ENCODE results near the gene SLC7A11.
A peak's percentile ranks its signal among the peaks of the same experiment; 100 is the strongest.

The SLC7A11 gene

GRCh38 chr4:138242076-138242833, at the start of gene SLC7A11:
Gene SLC7A11, minus strand, starts transcription at chr4:138242349. Its CDS starts 280 bp downstream, at chr4:138242069.
- peak; percentile 95 for DNase-seq

GRCh38 chr4:138291431-138291830, 49.3 kb upstream of the SLC7A11 start:
- DNase-seq = no peak

- DNase-seq = no peak
Measured at GRCh38 chr4:138290805-138291204, 48.7 kb upstream of the SLC7A11 start.

GRCh38 chr4:138279286-138279685, 37.1 kb upstream of the SLC7A11 start:
- no peak for DNase-seq

GRCh38 chr4:138277133-138277532, 35.0 kb upstream of the SLC7A11 start:
- DNase-seq = no peak

GRCh38 chr4:138275963-138276621, 33.9 kb upstream of the SLC7A11 start:
- DNase-seq = no peak

- no peak for DNase-seq
Measured at GRCh38 chr4:138275216-138275615, 33.1 kb upstream of the SLC7A11 start.

- DNase-seq = no peak
Measured at GRCh38 chr4:138269175-138269574, 27.0 kb upstream of the SLC7A11 start.

- DNase-seq = no peak
Measured at GRCh38 chr4:138267835-138268234, 25.7 kb upstream of the SLC7A11 start.

GRCh38 chr4:138266948-138267347, 24.8 kb upstream of the SLC7A11 start:
- no peak for DNase-seq

- peak; percentile 24 for DNase-seq
Measured at GRCh38 chr4:138263247-138263816, 21.2 kb upstream of the SLC7A11 start.

GRCh38 chr4:138262469-138262868, 20.3 kb upstream of the SLC7A11 start:
- no peak for DNase-seq

- no peak for DNase-seq
Measured at GRCh38 chr4:138262030-138262429, 19.9 kb upstream of the SLC7A11 start.

- DNase-seq = no peak
Measured at GRCh38 chr4:138259824-138260223, 17.7 kb upstream of the SLC7A11 start.

GRCh38 chr4:138259271-138259670, 17.1 kb upstream of the SLC7A11 start:
- DNase-seq = no peak

GRCh38 chr4:138256608-138257007, 14.5 kb upstream of the SLC7A11 start:
- no peak for DNase-seq

- DNase-seq = no peak
Measured at GRCh38 chr4:138255917-138256597, 13.9 kb upstream of the SLC7A11 start.

GRCh38 chr4:138252551-138252950, 10.4 kb upstream of the SLC7A11 start:
- DNase-seq = no peak

- no peak for DNase-seq
Measured at GRCh38 chr4:138251938-138252337, 9.8 kb upstream of the SLC7A11 start.

- no peak for DNase-seq
Measured at GRCh38 chr4:138249132-138249531, 7.0 kb upstream of the SLC7A11 start.

GRCh38 chr4:138248058-138248457, 5.9 kb upstream of the SLC7A11 start:
- DNase-seq = no peak

- DNase-seq = no peak
Measured at GRCh38 chr4:138247643-138248042, 5.5 kb upstream of the SLC7A11 start.

GRCh38 chr4:138243369-138243768, 1.2 kb upstream of the SLC7A11 start:
- no peak for DNase-seq

- DNase-seq = peak; percentile 30
Measured at GRCh38 chr4:138242834-138243156, 646 bp upstream of the SLC7A11 start.
